Endothelial cell of umbilical vein (primary cell): ENCODE measurements around the gene SV2C. TPM values are rescaled to one million over a fixed set of nuclear protein-coding genes. Genes with fewer than 3 reads are reported as not detected.

Experiments
- BruUV-seq: library from RNA; stranded (reverse); fragments of 400-500 nt; replicated peaks from 2 replicates; lab custom pipeline; 2021; lab: Mats Ljungman, UMichigan
- CTCF ChIA-PET: fragments of 300-600, 350-600 bp; sonication (Branson Sonifier 250); formaldehyde crosslinking; loops from one replicate; lab custom pipeline; 2021; ENCODE audit warnings: antibody characterized with exemption, inconsistent platforms; lab: Charles Lee
- POLR2A ChIA-PET: fragments of 300-600, 350-600 bp; sonication (Branson Sonifier 250); formaldehyde crosslinking; loops from one replicate; lab custom pipeline; 2021; ENCODE audit warnings: antibody characterized with exemption, inconsistent platforms; lab: Charles Lee
- DNase-seq: peaks from one replicate; pipeline ENCODE4 v3.0.0-alpha.2; 2011; ENCODE audit warnings: low read depth, low spot score
- FAIRE-seq: peaks from 2 replicates; lab custom pipeline; 2011; peaks lifted over from hg19 to GRCh38; lab: Jason Lieb, UNC
- H2AFZ ChIP-seq: 2 replicates; pipeline ENCODE4 v1.6.0; 2012; ENCODE audit warnings: low read depth, low read length, control low read depth, inconsistent platforms
- H3K27ac ChIP-seq: 2 replicates; pipeline ENCODE4 v1.5.1; 2011; ENCODE audit warnings: low read depth, mild to moderate bottlenecking, control low read depth, low read length, moderate library complexity; ENCODE audit not compliant: insufficient read depth
- H3K27me3 ChIP-seq, 2 experiments: 2 replicates each; pipeline versions ENCODE4 v1.6.0 to v1.6.1; 2011; ENCODE audit warnings: low read length in 2 of 2, mixed read lengths in 1 of 2; ENCODE audit not compliant: control insufficient read depth in 2 of 2, insufficient read depth in 2 of 2
- H3K36me3 ChIP-seq, 2 experiments: 2 replicates in 1 of 2; 3 replicates in 1 of 2; pipeline ENCODE4 v1.5.1; 2011; ENCODE audit warnings: low read length in 2 of 2, mild to moderate bottlenecking in 1 of 2, moderate library complexity in 1 of 2; ENCODE audit not compliant: control insufficient read depth in 2 of 2, insufficient read depth in 2 of 2; ENCODE audit errors: extremely low read depth in 1 of 2
- H3K4me1 ChIP-seq: 3 replicates; pipeline ENCODE4 v1.5.1; 2011; ENCODE audit warnings: mild to moderate bottlenecking, low read length; ENCODE audit not compliant: control insufficient read depth, insufficient read depth; ENCODE audit errors: extremely low read depth
- H3K4me2 ChIP-seq: 2 replicates; pipeline ENCODE4 v1.6.1; 2011; ENCODE audit warnings: low read length, control low read depth, mixed read lengths; ENCODE audit not compliant: insufficient read depth
- H3K4me3 ChIP-seq, 3 experiments: fragments of 200-600 bp in 1 of 3; sonication (generic), shearing (Covaris generic) in 1 of 3; replicated peaks in 1 of 3; 2 replicates each; pipeline ENCODE4 v1.5.1; 2011 to 2016; ENCODE audit warnings: control low read depth in 3 of 3, low read length in 3 of 3, mild to moderate bottlenecking in 2 of 3, inconsistent platforms in 1 of 3, low read depth in 1 of 3, moderate library complexity in 1 of 3; ENCODE audit not compliant: insufficient read depth in 1 of 3
- H3K79me2 ChIP-seq: 2 replicates; pipeline ENCODE4 v1.6.0; 2012; ENCODE audit warnings: low read length, inconsistent platforms; ENCODE audit not compliant: control insufficient read depth, insufficient read depth
- H3K9ac ChIP-seq: replicated peaks from 2 replicates; pipeline ENCODE3; 2011; ENCODE audit warnings: low read length, control low read depth; ENCODE audit not compliant: insufficient read depth; ENCODE audit errors: extremely low read depth
- H3K9me1 ChIP-seq: replicated peaks from 3 replicates; pipeline ENCODE4 v1.6.0; 2011; ENCODE audit warnings: mild to moderate bottlenecking, low read length; ENCODE audit not compliant: control insufficient read depth, insufficient read depth; ENCODE audit errors: extremely low read depth
- H3K9me3 ChIP-seq: replicated peaks from 2 replicates; pipeline ENCODE4 v1.5.1; 2012; ENCODE audit warnings: low read length, inconsistent platforms; ENCODE audit not compliant: control insufficient read depth, insufficient read depth
- H4K20me1 ChIP-seq: replicated peaks from 2 replicates; pipeline ENCODE3; 2011; ENCODE audit warnings: mild to moderate bottlenecking, low read length; ENCODE audit not compliant: control insufficient read depth, insufficient read depth; ENCODE audit errors: extremely low read depth
- EZH2 ChIP-seq: IDR thresholded peaks from 2 replicates; pipeline ENCODE4 v1.6.1; 2012; ENCODE audit warnings: borderline replicate concordance, low read depth, mild to moderate bottlenecking, moderate library complexity, low read length, inconsistent platforms; ENCODE audit not compliant: severe bottlenecking
- FOS ChIP-seq: IDR thresholded peaks from 2 replicates; pipeline ENCODE4 v1.6.1; 2011; ENCODE audit warnings: mild to moderate bottlenecking, low read length, moderate library complexity, borderline replicate concordance; ENCODE audit not compliant: insufficient read depth
- GATA2 ChIP-seq: IDR thresholded peaks from 2 replicates; pipeline ENCODE4 v1.7.0; 2011; ENCODE audit warnings: low read depth, mild to moderate bottlenecking, moderate library complexity, mixed read lengths, low read length; ENCODE audit not compliant: insufficient read length, insufficient read depth
- JUN ChIP-seq: IDR thresholded peaks from 2 replicates; pipeline ENCODE4 v1.6.1; 2011; ENCODE audit warnings: borderline replicate concordance, low read depth; ENCODE audit not compliant: insufficient read length, insufficient read depth
- MYC ChIP-seq: IDR thresholded peaks from one replicate; pipeline ENCODE4 v1.6.1; 2011; ENCODE audit warnings: mild to moderate bottlenecking, low read depth, low read length
- POLR2A ChIP-seq: IDR thresholded peaks from 2 replicates; pipeline ENCODE4 v1.6.1; 2012; ENCODE audit warnings: low read depth, mild to moderate bottlenecking, control low read depth, low read length
- POLR2AphosphoS5 ChIP-seq: IDR thresholded peaks from 2 replicates; pipeline ENCODE4 v1.6.1; 2012; ENCODE audit warnings: low read depth, mild to moderate bottlenecking, control low read depth, low read length, moderate library complexity; ENCODE audit not compliant: insufficient read depth
- dilution Hi-C: fragments of 300-500 bp; cut with MboI; formaldehyde crosslinking; loops from one replicate; pipeline ENCODE4 v1.15.0; 2019; ENCODE audit warnings: low sequenced_read_pairs; ENCODE audit not compliant: extremely low pct_ligation_motif_present
- intact Hi-C: fragments of 100-400 bp; cut with micrococcal nuclease; formaldehyde crosslinking; loops from one replicate; pipeline ENCODE4 v1.10.0; 2022
- polyA plus RNA-seq, 4 experiments: library from polyadenylated mRNA; depleted of rRNA in 3 of 4; stranded (reverse) in 3 of 4; unstranded in 1 of 4; fragments of >200 nt; gene quantifications; 2 replicates each; pipeline versions ENCODE4 v1.2.1 to v1.2.3, GENCODE V29; 2011 to 2012; ENCODE audit warnings: missing spikeins in 1 of 4
- total RNA-seq: library from RNA; stranded (reverse); gene quantifications from 2 replicates; pipeline ENCODE4 v1.2.3, GENCODE V29; 2021
- TF ChIP-seq, protein P1 (sequence below), 2 donors: IDR thresholded peaks; 1 replicate in 1 of 2; 2 replicates in 1 of 2; pipeline ENCODE4 v1.5.1; 2011; ENCODE audit warnings: low read length in 2 of 2, mild to moderate bottlenecking in 2 of 2, moderate library complexity in 2 of 2, control low read depth in 1 of 2, inconsistent platforms in 1 of 2, low read depth in 1 of 2; ENCODE audit not compliant: insufficient read depth in 1 of 2; ENCODE audit errors: extremely low read depth in 1 of 2
- TF ChIP-seq, protein P2 (sequence below): IDR thresholded peaks from 2 replicates; pipeline ENCODE4 v1.6.1; 2011; ENCODE audit not compliant: insufficient read depth, insufficient read length

The SV2C gene
- total and polyA plus RNA-seq, 2 donors (not counting 3 experiments of a cell fraction or from before 2014, with no cell fraction given): not detected

DNA sequence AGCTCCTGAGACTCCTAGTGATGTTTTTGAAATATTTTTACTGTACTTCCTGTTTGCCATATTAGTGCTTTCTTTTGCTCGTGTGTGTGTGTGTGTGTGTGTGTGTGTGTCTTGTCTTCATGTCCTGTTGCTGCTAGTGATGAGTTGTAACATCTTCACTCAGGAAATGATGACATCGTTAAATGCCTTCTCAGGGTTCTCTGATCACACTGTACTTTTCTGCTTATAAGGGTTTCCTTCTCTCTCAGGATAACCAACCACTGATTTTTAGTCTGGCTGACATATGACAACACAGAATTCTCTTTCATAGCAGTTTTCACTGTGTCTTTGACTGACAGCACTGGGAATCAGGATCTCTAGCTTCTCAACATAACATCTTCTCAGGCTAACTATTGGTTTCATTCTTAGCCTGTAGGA, 16.1 kb downstream of the SV2C start:
- dilution Hi-C loops (no loop called here), intact Hi-C loops (no loop called here)
- no peaks in the 10 kb centered on the region for H3K9me3 ChIP-seq
- DNase-seq (no peak), FAIRE-seq (no peak)
- H3K4me1 ChIP-seq: no peaks in the 10 kb centered on the region
- TF ChIP-seq POLR2AphosphoS5 (no peak), MYC (no peak), JUN (no peak), EZH2 (no peak), POLR2A (no peak), FOS (no peak), GATA2 (no peak)
- TF ChIP-seq, protein P1, sequence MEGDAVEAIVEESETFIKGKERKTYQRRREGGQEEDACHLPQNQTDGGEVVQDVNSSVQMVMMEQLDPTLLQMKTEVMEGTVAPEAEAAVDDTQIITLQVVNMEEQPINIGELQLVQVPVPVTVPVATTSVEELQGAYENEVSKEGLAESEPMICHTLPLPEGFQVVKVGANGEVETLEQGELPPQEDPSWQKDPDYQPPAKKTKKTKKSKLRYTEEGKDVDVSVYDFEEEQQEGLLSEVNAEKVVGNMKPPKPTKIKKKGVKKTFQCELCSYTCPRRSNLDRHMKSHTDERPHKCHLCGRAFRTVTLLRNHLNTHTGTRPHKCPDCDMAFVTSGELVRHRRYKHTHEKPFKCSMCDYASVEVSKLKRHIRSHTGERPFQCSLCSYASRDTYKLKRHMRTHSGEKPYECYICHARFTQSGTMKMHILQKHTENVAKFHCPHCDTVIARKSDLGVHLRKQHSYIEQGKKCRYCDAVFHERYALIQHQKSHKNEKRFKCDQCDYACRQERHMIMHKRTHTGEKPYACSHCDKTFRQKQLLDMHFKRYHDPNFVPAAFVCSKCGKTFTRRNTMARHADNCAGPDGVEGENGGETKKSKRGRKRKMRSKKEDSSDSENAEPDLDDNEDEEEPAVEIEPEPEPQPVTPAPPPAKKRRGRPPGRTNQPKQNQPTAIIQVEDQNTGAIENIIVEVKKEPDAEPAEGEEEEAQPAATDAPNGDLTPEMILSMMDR (IDR thresholded peaks at IDR 0.05; ENCODE audit: extremely low read depth in 1 of 2, insufficient read depth in 1 of 2, low read depth in 1 of 2, low read length in 2 of 2): no peak
- TF ChIP-seq, protein P2, sequence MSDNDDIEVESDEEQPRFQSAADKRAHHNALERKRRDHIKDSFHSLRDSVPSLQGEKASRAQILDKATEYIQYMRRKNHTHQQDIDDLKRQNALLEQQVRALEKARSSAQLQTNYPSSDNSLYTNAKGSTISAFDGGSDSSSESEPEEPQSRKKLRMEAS: no peak
- no peaks in the 10 kb centered on the region for H3K9me1 ChIP-seq
- H2AFZ ChIP-seq: no peak overlapping the region
- H3K9ac ChIP-seq: no peak overlapping the region
- no peaks in the 10 kb centered on the region for H3K36me3 ChIP-seq
- no peak overlapping the region for H3K4me2 ChIP-seq
- no TSS peak for BruUV-seq
- H3K27me3 ChIP-seq: no peaks in the 10 kb centered on the region
- no peak overlapping the region for H3K4me3 ChIP-seq
- no peak overlapping the region for H3K27ac ChIP-seq
- POLR2A ChIA-PET: no interaction called here
- H4K20me1 ChIP-seq: no peaks in the 10 kb centered on the region
- no peaks in the 10 kb centered on the region for H3K79me2 ChIP-seq
- CTCF ChIA-PET: interaction anchor here (1.5 kb wide), 1 partner anchor 75 kb away, joined by 3 read pairs; no protein-coding TSS in a partner anchor
